ENCODE results near the gene MYF6.
"Not testable (repeated sequence)": the region's sequence is repeated elsewhere in the genome, so short reads cannot be mapped to it uniquely, and the experiment has no call there.

The MYF6 gene

GRCh38 chr12:80707126-80707829, at the start of gene MYF6:
TSS of gene MYF6 (plus strand) at chr12:80707634. CDS start at chr12:80707720, 86 bp downstream.
- DNase-seq: no peak

GRCh38 chr12:80659512-80660063, 47.8 kb upstream of the MYF6 start:
- no peak for DNase-seq

GRCh38 chr12:80662586-80662985, 44.8 kb upstream of the MYF6 start:
- no peak for DNase-seq

- no peak for DNase-seq
Observed at GRCh38 chr12:80670214-80670613, 37.2 kb upstream of the MYF6 start.

- not testable (repeated sequence) for DNase-seq
Observed at GRCh38 chr12:80676042-80676636, 31.3 kb upstream of the MYF6 start.

- no peak for DNase-seq
Observed at GRCh38 chr12:80676856-80677255, 30.6 kb upstream of the MYF6 start.

- DNase-seq: no peak
Observed at GRCh38 chr12:80677994-80678393, 29.4 kb upstream of the MYF6 start.

GRCh38 chr12:80679346-80680131, 27.9 kb upstream of the MYF6 start:
- no peak for DNase-seq

GRCh38 chr12:80681287-80681686, 26.1 kb upstream of the MYF6 start:
- no peak for DNase-seq

GRCh38 chr12:80681786-80682185, 25.6 kb upstream of the MYF6 start:
- no peak for DNase-seq

- no peak for DNase-seq
Observed at GRCh38 chr12:80684077-80684495, 23.3 kb upstream of the MYF6 start.

GRCh38 chr12:80690090-80690489, 17.3 kb upstream of the MYF6 start:
- DNase-seq: no peak

GRCh38 chr12:80690513-80690912, 16.9 kb upstream of the MYF6 start:
- no peak for DNase-seq

- no peak for DNase-seq
Observed at GRCh38 chr12:80692114-80692513, 15.3 kb upstream of the MYF6 start.

GRCh38 chr12:80697270-80697887, 10.1 kb upstream of the MYF6 start:
- no peak for DNase-seq

GRCh38 chr12:80698256-80698655, 9.2 kb upstream of the MYF6 start:
- DNase-seq: no peak

GRCh38 chr12:80698847-80699542, 8.4 kb upstream of the MYF6 start:
- DNase-seq: no peak

GRCh38 chr12:80700327-80700726, 7.1 kb upstream of the MYF6 start:
- DNase-seq: no peak

GRCh38 chr12:80701388-80701787, 6.0 kb upstream of the MYF6 start:
- DNase-seq: no peak

GRCh38 chr12:80702889-80703805, 4.3 kb upstream of the MYF6 start:
- no peak for DNase-seq

GRCh38 chr12:80704420-80704819, 3.0 kb upstream of the MYF6 start:
- DNase-seq: no peak

Data from hippocampal formation (tissue), 2 donors.